Upper lobe of left lung (tissue), 6 donors: ENCODE data around the gene SUPT6H. TPM values are rescaled to one million over a fixed set of nuclear protein-coding genes. Genes with fewer than 3 reads are reported as not detected.

Experiments
- ATAC-seq, 2 donors: fragments of 200-7000 bp; cut with Tn5 transposase; one replicate each; pipeline ENCODE4 v1.9.1; 2022; ENCODE audit warnings: mild to moderate bottlenecking in 2 of 2, moderate library complexity in 2 of 2; ENCODE audit not compliant: low FRiP score in 2 of 2
- DNase-seq, 2 donors: peaks; one replicate each; pipeline ENCODE4 v3.0.0-alpha.2; 2019 to 2020
- H3K27ac ChIP-seq, 4 donors: fragments of 200-600 bp; sonication (generic); one replicate each; pipeline ENCODE4 v1.5.1; 2016 to 2019
- H3K27me3 ChIP-seq, 4 donors: fragments of 200-600 bp; sonication (generic); one replicate each; pipeline ENCODE4 v1.5.1; 2017 to 2019
- H3K36me3 ChIP-seq, 4 donors: fragments of 200-600 bp; sonication (generic); one replicate each; pipeline ENCODE4 v1.5.1; 2016 to 2019
- H3K4me1 ChIP-seq, 4 donors: fragments of 200-600 bp; sonication (generic); one replicate each; pipeline ENCODE4 v1.5.1; 2018 to 2019
- H3K4me3 ChIP-seq, 4 donors: fragments of 200-600 bp; sonication (generic); one replicate each; pipeline ENCODE4 v1.5.1; 2017 to 2019; ENCODE audit warnings: mild to moderate bottlenecking in 2 of 4, moderate library complexity in 1 of 4
- H3K9me3 ChIP-seq, 4 donors: fragments of 200-600 bp; sonication (generic); one replicate each; pipeline ENCODE4 v1.5.1; 2018 to 2019
- CTCF ChIP-seq, 6 experiments: fragments of 450-650 bp in 4 of 6; fragments of 200-600 bp in 2 of 6; sonication (generic) in 2 of 6; IDR thresholded peaks; one replicate each; pipeline ENCODE4 v1.5.1; 2016 to 2019; ENCODE audit warnings: antibody characterized with exemption in 6 of 6
- EP300 ChIP-seq, 4 donors: sonication (generic); formaldehyde crosslinking; IDR thresholded peaks; one replicate each; pipeline ENCODE4 v1.5.1; 2017; ENCODE audit warnings: antibody characterized with exemption in 4 of 4, control low read depth in 2 of 4
- POLR2A ChIP-seq, 4 donors: fragments of 450-650 bp; IDR thresholded peaks; one replicate each; pipeline ENCODE4 v1.5.1; 2016 to 2017; ENCODE audit warnings: antibody characterized with exemption in 4 of 4, mild to moderate bottlenecking in 2 of 4
- POLR2AphosphoS5 ChIP-seq, 2 donors: sonication (generic); formaldehyde crosslinking; IDR thresholded peaks; one replicate each; pipeline ENCODE4 v1.5.1; 2017; ENCODE audit warnings: antibody characterized with exemption in 2 of 2
- WGBS, 2 donors: methylation state at CpG; one replicate each; pipeline ENCODE4 v1.1.5; 2017 to 2018; 5-methylcytosine and 5-hydroxymethylcytosine counted together
- total RNA-seq, 6 donors: library from RNA; depleted of rRNA in 4 of 6; stranded (reverse); fragments of >200 nt in 4 of 6; gene quantifications; one replicate each; pipeline versions ENCODE4 v1.1.0 to v1.2.1, GENCODE V29; 2016 to 2021
- donor health status: DM: no; HTN: no; CAD: no; lungs with moderate emphysema.
- donor health status: DM: no; HTN: yes; CAD: no; lungs with severe emphysema.

The SUPT6H gene
- total RNA-seq = 100 to 1,000 TPM in 1 of 6 donors, 10 to 100 TPM in 5; 57.3 to 128 (median 71.5) TPM

- peak; percentile 97 to 99 for TF ChIP-seq POLR2AphosphoS5 (IDR thresholded peaks at IDR 0.05)
- TF ChIP-seq POLR2A (IDR thresholded peaks at IDR 0.05) = peak in 3 of 4 donors; percentile 79 to 94 (median 83)
- TF ChIP-seq EP300 (IDR thresholded peaks at IDR 0.05) = peak in 2 of 4 donors; percentile 12 to 48
- TF ChIP-seq CTCF (IDR thresholded peaks at IDR 0.05) = peak in 3 of 6 experiments; percentile 4 to 16 (median 12)
- ATAC-seq (peak; percentile 95 to 98), DNase-seq (peak; percentile 89 to 97)
- Histone ChIP-seq H3K4me3 (peak within 1 kb of the TSS; percentile 64 to 89 (median 78)), H3K27ac (peak within 1 kb of the TSS; percentile 96 to 99 (median 98)), H3K9me3 (no peaks in the 10 kb centered on the region), H3K27me3 (no peaks in the 10 kb centered on the region), H3K36me3 (peaks cover 9 to 36% (median 29%) of the 10 kb centered on the region in 4 donors), H3K4me1 (peaks cover 29 to 52% (median 32%) of the 10 kb centered on the region in 4 donors)
- 1% methylated on average over 22 to 58 of the region's 66 CpGs for WGBS, 2 donors
Observed at GRCh38 chr17:28661635-28662526, at the start of gene SUPT6H, which contains the start of gene SDF2. SUPT6H (plus strand) TSS chr17:28662205; CDS start chr17:28673402, 11,197 bp downstream. SDF2 (minus strand) TSS chr17:28661906; CDS start chr17:28661876, 30 bp downstream.

- Histone ChIP-seq H3K27ac (no peak overlapping the region), H3K4me1 (no peaks in the 10 kb centered on the region), H3K27me3 (no peaks in the 10 kb centered on the region), H3K4me3 (no peak overlapping the region), H3K36me3 (peaks cover 32 to 59% (median 41%) of the 10 kb centered on the region in 4 donors), H3K9me3 (no peaks in the 10 kb centered on the region)
- 30 to 49% methylated on average over 2 of the region's 2 CpGs for WGBS, 2 donors
- no peak for TF ChIP-seq EP300 (IDR thresholded peaks at IDR 0.05)
- no peak for TF ChIP-seq POLR2A (IDR thresholded peaks at IDR 0.05)
- no peak for TF ChIP-seq CTCF (IDR thresholded peaks at IDR 0.05)
- no peak for TF ChIP-seq POLR2AphosphoS5 (IDR thresholded peaks at IDR 0.05)
- ATAC-seq = no peak
- DNase-seq = no peak
Observed at GRCh38 chr17:28612531-28612930, 49.5 kb upstream of the SUPT6H start.

DNA sequence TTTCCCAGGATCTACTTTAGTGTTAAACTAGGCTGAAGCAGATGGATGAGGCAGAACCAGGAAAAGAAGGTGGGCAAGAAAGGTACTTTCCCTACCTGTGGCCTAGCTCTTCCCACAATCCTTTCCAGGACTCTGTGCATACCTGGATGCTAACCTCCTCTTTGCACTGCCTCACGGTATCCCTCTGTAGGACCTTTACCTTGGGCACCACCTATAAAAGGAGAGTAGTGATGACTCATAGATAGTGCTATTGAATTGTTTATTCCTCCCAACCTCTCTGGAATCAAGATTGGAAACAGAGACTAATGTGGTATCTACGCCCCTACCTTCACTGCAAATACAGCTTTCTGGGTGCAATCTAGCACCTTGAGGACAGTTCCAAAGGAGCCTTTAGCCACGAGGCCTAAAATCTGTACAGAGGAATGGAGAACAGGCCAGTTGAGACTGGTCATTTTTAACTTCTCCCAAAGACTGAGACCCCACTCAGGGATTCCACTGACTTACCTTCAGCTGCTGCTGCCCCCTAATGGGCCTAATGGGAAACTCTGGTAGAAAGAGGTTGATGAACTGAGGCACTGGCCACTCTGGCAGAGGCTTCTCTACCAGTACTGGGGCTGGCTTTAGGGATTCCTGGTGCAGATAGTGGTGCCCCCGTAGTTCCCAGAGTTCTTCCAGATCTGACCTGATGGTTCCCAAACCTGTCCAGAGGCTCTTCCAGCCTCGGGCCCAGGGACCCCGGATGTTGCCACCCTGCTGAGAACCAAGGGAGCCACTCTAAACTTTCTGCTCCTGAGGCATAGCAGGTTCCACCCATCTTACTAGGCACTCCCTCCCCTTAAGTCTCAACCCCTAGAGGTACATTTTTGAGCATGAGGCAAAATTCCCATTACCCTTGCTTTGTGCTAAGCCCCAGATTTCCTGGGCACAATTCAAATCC, 48.8 kb upstream of the SUPT6H start:
- peak in 1 of 2 donors; percentile 58 for ATAC-seq
- Histone ChIP-seq H3K27me3 (no peaks in the 10 kb centered on the region), H3K9me3 (no peaks in the 10 kb centered on the region), H3K4me1 (no peaks in the 10 kb centered on the region), H3K27ac (no peak overlapping the region), H3K36me3 (peaks cover 38 to 66% (median 47%) of the 10 kb centered on the region in 4 donors), H3K4me3 (no peak overlapping the region)
- no peak for DNase-seq
- TF ChIP-seq POLR2A (IDR thresholded peaks at IDR 0.05) (no peak), CTCF (IDR thresholded peaks at IDR 0.05) (peak; percentile 26 to 48 (median 44)), POLR2AphosphoS5 (IDR thresholded peaks at IDR 0.05) (no peak), EP300 (IDR thresholded peaks at IDR 0.05) (no peak)
- 82 to 83% methylated on average over 3 to 6 of the region's 6 CpGs for WGBS, 2 donors

DNA sequence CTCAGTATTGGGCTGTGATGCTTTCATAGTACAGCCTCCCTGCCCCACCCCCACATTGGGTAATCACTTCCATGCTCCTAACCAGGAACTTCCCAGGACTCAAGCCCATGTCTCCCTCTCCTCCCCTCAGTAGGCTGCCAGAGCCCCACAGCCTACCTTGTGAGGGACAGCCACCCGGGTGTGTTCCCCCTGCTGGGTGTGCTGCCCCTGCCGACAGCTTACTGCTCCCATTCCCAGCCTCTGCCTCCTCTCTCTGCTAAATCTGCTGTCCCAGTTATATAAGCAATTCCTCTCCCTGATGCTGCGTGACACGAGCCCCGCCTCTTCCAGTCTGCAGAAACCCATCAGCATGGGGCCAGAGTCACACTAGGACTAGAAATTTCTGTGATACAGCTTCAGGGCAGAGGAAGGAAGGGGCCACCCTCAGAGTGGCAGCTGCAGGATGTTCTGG, 48.0 kb upstream of the SUPT6H start, which contains the start of gene RSKR:
Gene RSKR, minus strand, starts transcription at position 255 of the 451 bp plus-strand sequence. Its CDS starts 24 bp downstream, at position 231.
- Histone ChIP-seq H3K27ac (no peak within 1 kb of the TSS), H3K36me3 (peaks cover 45 to 73% (median 54%) of the 10 kb centered on the region in 4 donors), H3K4me3 (no peak within 1 kb of the TSS), H3K9me3 (no peaks in the 10 kb centered on the region), H3K4me1 (no peaks in the 10 kb centered on the region), H3K27me3 (no peaks in the 10 kb centered on the region)
- no peak for DNase-seq
- TF ChIP-seq POLR2A (IDR thresholded peaks at IDR 0.05) (no peak), POLR2AphosphoS5 (IDR thresholded peaks at IDR 0.05) (no peak), EP300 (IDR thresholded peaks at IDR 0.05) (no peak), CTCF (IDR thresholded peaks at IDR 0.05) (no peak)
- WGBS, 2 donors = 73 to 86% methylated on average over 5 of the region's 5 CpGs
- peak in 1 of 2 donors; percentile 26 for ATAC-seq
